Measurements from ENCODE around the gene LRRC27.

LRRC27 gene

GRCh38 chr10:132423966-132424861, 92.2 kb downstream of the LRRC27 start:
- Histone ChIP-seq H3K4me3 (replicated peaks; ENCODE audit: insufficient read depth, low read length) (no peak overlapping the region), H3K27ac (replicated peaks) (no peak overlapping the region), H3K27me3 (ENCODE audit: insufficient read depth, poor library complexity, severe bottlenecking) (no peaks in the 10 kb centered on the region)
- TF ChIP-seq GABPA (IDR thresholded peaks at IDR 0.05; ENCODE audit: low read depth) (no peak), SPI1 (IDR thresholded peaks at IDR 0.05; ENCODE audit: borderline replicate concordance, low read depth) (no peak), POLR2AphosphoS5 (IDR thresholded peaks at IDR 0.05; ENCODE audit: low read depth) (no peak), REST (IDR thresholded peaks at IDR 0.05; ENCODE audit: insufficient replicate concordance, low read depth) (no peak)
- TF ChIP-seq, protein P1, sequence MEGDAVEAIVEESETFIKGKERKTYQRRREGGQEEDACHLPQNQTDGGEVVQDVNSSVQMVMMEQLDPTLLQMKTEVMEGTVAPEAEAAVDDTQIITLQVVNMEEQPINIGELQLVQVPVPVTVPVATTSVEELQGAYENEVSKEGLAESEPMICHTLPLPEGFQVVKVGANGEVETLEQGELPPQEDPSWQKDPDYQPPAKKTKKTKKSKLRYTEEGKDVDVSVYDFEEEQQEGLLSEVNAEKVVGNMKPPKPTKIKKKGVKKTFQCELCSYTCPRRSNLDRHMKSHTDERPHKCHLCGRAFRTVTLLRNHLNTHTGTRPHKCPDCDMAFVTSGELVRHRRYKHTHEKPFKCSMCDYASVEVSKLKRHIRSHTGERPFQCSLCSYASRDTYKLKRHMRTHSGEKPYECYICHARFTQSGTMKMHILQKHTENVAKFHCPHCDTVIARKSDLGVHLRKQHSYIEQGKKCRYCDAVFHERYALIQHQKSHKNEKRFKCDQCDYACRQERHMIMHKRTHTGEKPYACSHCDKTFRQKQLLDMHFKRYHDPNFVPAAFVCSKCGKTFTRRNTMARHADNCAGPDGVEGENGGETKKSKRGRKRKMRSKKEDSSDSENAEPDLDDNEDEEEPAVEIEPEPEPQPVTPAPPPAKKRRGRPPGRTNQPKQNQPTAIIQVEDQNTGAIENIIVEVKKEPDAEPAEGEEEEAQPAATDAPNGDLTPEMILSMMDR (IDR thresholded peaks at IDR 0.05; ENCODE audit: insufficient read depth, low read length): no peak
- no peak for DNase-seq (ENCODE audit: low read depth in 1 of 2, low spot score in 1 of 2)

- Histone ChIP-seq H3K27ac (replicated peaks) (no peak overlapping the region), H3K4me3 (replicated peaks; ENCODE audit: insufficient read depth, low read length) (no peak overlapping the region), H3K27me3 (ENCODE audit: insufficient read depth, poor library complexity, severe bottlenecking) (no peaks in the 10 kb centered on the region)
- TF ChIP-seq GABPA (IDR thresholded peaks at IDR 0.05; ENCODE audit: low read depth) (no peak), SPI1 (IDR thresholded peaks at IDR 0.05; ENCODE audit: borderline replicate concordance, low read depth) (no peak), REST (IDR thresholded peaks at IDR 0.05; ENCODE audit: insufficient replicate concordance, low read depth) (no peak)
- TF ChIP-seq, protein P1 (IDR thresholded peaks at IDR 0.05; ENCODE audit: insufficient read depth, low read length): no peak
- no peak for DNase-seq (ENCODE audit: low read depth in 1 of 2, low spot score in 1 of 2)
Observed at GRCh38 chr10:132425029-132425756, 93.2 kb downstream of the LRRC27 start.

DNA sequence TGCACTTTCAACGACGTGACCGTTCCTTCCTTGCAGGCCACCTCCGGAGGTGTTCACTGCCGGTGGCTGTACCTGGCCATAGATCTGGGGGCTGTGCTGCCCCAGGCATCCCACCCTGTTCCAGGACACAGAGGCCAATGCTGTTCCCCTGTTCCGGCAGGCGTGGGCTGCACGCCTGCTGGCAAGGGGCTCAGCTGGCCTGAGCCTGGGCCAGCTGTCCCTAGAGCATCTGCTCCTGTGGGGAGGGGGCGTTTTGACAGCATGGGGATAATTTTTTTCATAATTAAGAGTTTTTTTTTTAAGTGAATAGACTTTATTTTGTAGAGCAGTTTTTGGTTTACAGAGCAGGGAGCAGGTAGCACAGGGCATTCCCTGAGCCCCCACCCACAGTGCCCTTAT, 93.8 kb downstream of the LRRC27 start:
- no peak overlapping the region for H3K4me3 ChIP-seq (replicated peaks; ENCODE audit: insufficient read depth, low read length)
- TF ChIP-seq SPI1 (IDR thresholded peaks at IDR 0.05; ENCODE audit: borderline replicate concordance, low read depth): no peak
- TF ChIP-seq REST (IDR thresholded peaks at IDR 0.05; ENCODE audit: insufficient replicate concordance, low read depth): no peak
- TF ChIP-seq POLR2AphosphoS5 (IDR thresholded peaks at IDR 0.05; ENCODE audit: low read depth): no peak
- TF ChIP-seq GABPA (IDR thresholded peaks at IDR 0.05; ENCODE audit: low read depth): no peak
- TF ChIP-seq, protein P1 (IDR thresholded peaks at IDR 0.05; ENCODE audit: insufficient read depth, low read length): no peak
- no peak for DNase-seq (ENCODE audit: low read depth in 1 of 2, low spot score in 1 of 2)
- H3K27ac ChIP-seq (replicated peaks): no peak overlapping the region
- no peaks in the 10 kb centered on the region for H3K27me3 ChIP-seq (ENCODE audit: insufficient read depth, poor library complexity, severe bottlenecking)

Data from HL-60 (cell line).